ENCODE results near the gene PPM1A.

DNA sequence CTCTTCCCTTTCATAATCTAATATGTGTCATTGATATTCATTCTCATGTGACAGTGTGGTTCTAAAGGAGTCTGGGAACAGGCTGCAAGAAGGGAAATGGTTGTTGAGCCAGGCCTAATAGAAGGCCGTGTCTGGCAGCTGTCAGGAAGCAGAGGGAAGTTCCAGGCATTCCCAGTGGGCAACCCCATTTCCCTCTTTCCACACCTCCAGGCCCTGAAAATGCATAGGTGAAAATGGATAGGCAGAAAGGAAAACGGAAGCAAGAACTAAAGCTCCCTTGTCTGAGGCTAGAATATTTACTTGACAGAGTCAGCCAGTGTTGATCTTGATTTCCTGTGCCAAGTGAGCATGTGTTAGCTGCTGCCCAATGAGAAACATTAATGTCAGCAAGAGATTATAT lies 97.7 kb downstream of the PPM1A start:
- TF ChIP-seq POLR2AphosphoS5 (IDR thresholded peaks at IDR 0.05; ENCODE audit: low read depth, low read length) (no peak), POLR2A (IDR thresholded peaks at IDR 0.05; ENCODE audit: low read depth, low read length) (no peak)
